ENCODE results near the gene NAP1L5. TPM values are rescaled to one million over a fixed set of nuclear protein-coding genes. Genes with fewer than 3 reads are reported as not detected.

NAP1L5 gene
- total RNA-seq, 4 donors from 2014 or later, result 4.0 to 13.6 (median 10.3) TPM

DNA sequence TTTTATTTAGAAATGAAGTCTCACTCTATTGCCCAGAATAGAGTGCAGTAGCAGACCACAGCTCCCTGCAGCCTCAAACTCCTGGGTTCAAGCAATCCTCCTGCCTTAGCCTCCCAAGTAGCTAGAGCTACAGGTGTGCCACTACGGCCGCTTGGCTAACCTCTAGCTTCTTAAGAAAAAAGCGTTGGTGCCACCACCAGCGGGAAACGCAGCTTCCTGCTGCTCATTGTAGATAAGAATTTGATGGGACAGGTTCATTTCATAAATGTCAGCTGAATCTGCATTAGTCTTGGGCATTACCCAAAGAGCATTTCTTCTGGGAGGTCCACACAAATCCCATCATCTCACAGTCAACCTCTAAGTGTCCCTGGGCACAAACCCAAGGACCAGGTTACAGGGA, 33.2 kb upstream of the NAP1L5 start:
- no peak overlapping the region for H3K4me3 ChIP-seq
- peaks cover 0 to 42% (median 4%) of the 10 kb centered on the region in 3 donors for H3K4me1 ChIP-seq
- no peak overlapping the region for H3K27ac ChIP-seq
- no peaks in the 10 kb centered on the region for H3K27me3 ChIP-seq
- WGBS, 2 donors (ENCODE audit: low coverage in 1 of 2), result no CpG with 5 or more reads among the region's 5 CpGs
- no peaks in the 10 kb centered on the region for H3K9me3 ChIP-seq
- TF ChIP-seq POLR2A (IDR thresholded peaks at IDR 0.05), result no peak
- ATAC-seq, result no peak
- H3K36me3 ChIP-seq, result peaks cover 0 to 66% of the 10 kb centered on the region in 2 donors

DNA sequence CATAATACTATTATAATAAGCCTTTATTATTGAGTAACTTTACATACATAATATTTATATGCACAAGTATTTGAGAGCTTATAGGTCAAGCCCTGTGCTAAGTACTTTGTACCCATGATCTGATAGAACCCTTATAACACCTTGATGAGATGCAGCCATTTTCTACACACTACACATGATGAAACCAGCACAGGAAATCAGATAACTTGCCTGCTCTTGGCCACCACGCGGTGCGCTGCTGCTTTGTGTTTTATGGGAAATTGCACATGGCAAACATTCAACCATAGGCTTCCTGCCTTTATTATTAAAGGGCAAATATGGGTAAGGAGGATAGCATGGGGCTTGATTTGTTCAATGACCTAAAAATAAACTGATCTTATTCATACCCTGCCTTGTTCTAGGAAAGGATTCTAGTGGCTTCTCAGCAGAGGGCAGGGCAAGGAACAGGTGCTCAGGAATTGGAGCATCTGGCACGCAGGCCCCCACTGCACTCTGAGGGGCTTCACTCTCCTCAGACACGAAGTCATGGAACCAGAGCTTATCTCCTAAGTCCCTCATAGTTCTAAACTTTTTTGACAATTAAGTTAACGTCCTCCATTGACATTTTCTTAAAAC, 31.6 kb upstream of the NAP1L5 start:
- no peak for ATAC-seq
- no peak overlapping the region for H3K27ac ChIP-seq
- H3K4me3 ChIP-seq, result no peak overlapping the region
- TF ChIP-seq POLR2A (IDR thresholded peaks at IDR 0.05) (no peak), EP300 (IDR thresholded peaks at IDR 0.05) (no peak), POLR2AphosphoS5 (IDR thresholded peaks at IDR 0.05) (no peak)
- TF ChIP-seq, protein P1, sequence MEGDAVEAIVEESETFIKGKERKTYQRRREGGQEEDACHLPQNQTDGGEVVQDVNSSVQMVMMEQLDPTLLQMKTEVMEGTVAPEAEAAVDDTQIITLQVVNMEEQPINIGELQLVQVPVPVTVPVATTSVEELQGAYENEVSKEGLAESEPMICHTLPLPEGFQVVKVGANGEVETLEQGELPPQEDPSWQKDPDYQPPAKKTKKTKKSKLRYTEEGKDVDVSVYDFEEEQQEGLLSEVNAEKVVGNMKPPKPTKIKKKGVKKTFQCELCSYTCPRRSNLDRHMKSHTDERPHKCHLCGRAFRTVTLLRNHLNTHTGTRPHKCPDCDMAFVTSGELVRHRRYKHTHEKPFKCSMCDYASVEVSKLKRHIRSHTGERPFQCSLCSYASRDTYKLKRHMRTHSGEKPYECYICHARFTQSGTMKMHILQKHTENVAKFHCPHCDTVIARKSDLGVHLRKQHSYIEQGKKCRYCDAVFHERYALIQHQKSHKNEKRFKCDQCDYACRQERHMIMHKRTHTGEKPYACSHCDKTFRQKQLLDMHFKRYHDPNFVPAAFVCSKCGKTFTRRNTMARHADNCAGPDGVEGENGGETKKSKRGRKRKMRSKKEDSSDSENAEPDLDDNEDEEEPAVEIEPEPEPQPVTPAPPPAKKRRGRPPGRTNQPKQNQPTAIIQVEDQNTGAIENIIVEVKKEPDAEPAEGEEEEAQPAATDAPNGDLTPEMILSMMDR (IDR thresholded peaks at IDR 0.05), result no peak
- H3K27me3 ChIP-seq, result no peaks in the 10 kb centered on the region
- WGBS, 2 donors (ENCODE audit: low coverage in 1 of 2), result 75 to 86% methylated on average over 6 of the region's 6 CpGs
- peaks cover 0 to 74% of the 10 kb centered on the region in 2 donors for H3K36me3 ChIP-seq
- no peaks in the 10 kb centered on the region for H3K9me3 ChIP-seq
- H3K4me1 ChIP-seq, result peaks cover 0 to 42% (median 0%) of the 10 kb centered on the region in 3 donors

DNA sequence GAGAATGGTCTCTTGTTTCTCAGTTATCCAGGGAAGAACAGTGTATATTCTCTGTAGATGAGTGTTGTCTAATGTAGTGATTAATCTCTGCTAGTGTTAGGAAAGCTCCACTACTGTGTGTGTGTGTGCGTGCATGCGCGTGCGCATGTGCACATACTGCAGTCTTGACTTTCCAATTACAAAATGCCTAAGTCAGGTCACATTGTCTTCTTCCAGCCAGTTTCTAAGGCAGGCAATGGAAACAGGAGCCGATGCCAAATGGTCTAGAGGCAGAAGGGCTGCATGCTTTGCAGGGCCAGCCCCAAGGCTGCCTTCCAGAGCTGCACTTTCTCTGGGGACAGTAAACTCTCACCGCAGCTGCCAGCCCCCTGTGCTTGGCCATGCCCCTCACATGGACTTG, 30.5 kb upstream of the NAP1L5 start:
- peak; percentile 25 for ATAC-seq
- Histone ChIP-seq H3K9me3 (no peaks in the 10 kb centered on the region), H3K4me1 (peaks cover 0 to 53% (median 0%) of the 10 kb centered on the region in 3 donors), H3K27ac (peak overlapping the region in 1 of 4 donors; percentile 30), H3K36me3 (peaks cover 0 to 85% of the 10 kb centered on the region in 2 donors), H3K27me3 (no peaks in the 10 kb centered on the region), H3K4me3 (no peak overlapping the region)
- 76 to 78% methylated on average over 2 to 6 of the region's 6 CpGs for WGBS, 2 donors (ENCODE audit: low coverage in 1 of 2)
- TF ChIP-seq POLR2A (IDR thresholded peaks at IDR 0.05) (no peak), POLR2AphosphoS5 (IDR thresholded peaks at IDR 0.05) (no peak), EP300 (IDR thresholded peaks at IDR 0.05) (no peak)
- TF ChIP-seq, protein P1 (IDR thresholded peaks at IDR 0.05), result no peak

DNA sequence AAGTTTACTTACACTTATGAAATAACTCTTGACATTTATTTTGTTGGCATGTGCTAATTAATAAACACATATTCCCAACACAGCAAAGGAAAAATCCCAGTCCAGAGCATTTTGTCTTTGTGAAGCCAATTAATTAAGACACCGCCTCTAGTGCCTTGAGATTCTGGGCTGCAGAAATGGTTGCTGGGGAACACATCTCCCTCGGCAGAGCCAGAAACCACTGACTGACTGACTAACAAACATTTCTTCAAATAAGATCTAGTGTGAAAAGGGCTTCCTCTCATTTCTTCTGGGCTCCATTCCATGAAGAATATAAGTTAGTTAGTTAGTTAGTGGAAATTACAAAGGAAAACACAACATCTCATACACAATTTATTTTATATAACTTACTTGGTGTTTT, 28.4 kb upstream of the NAP1L5 start:
- Histone ChIP-seq H3K27ac (no peak overlapping the region), H3K27me3 (no peaks in the 10 kb centered on the region), H3K36me3 (peaks cover 0 to 90% of the 10 kb centered on the region in 2 donors), H3K9me3 (no peaks in the 10 kb centered on the region), H3K4me1 (peaks cover 0 to 75% (median 0%) of the 10 kb centered on the region in 3 donors), H3K4me3 (no peak overlapping the region)
- no peak for ATAC-seq
- TF ChIP-seq POLR2A (IDR thresholded peaks at IDR 0.05) (no peak), POLR2AphosphoS5 (IDR thresholded peaks at IDR 0.05) (no peak), EP300 (IDR thresholded peaks at IDR 0.05) (no peak)
- TF ChIP-seq, protein P1 (IDR thresholded peaks at IDR 0.05), result no peak
- WGBS, 2 donors (ENCODE audit: low coverage in 1 of 2), result 41 to 47% methylated on average over 2 of the region's 2 CpGs

DNA sequence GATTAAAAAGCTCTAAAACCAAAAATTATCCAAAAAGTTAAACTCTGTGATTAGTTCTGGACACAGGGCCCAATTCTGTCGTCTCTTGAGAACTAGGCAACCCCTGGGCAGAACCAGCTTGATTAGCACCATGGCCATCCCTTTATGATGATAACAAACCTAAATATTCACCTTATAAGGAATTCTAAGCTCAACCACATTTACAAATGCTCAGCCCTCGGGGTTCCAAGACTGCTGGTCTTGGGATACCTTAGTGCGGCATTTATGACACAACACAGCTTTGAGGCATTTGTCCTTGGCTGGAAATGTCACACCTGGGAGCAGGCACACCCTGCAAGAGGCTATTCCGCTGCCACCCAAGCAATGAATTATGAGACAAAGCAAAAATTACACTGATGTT, 27.5 kb upstream of the NAP1L5 start:
- WGBS, 2 donors (ENCODE audit: low coverage in 1 of 2), result 77 to 100% methylated on average over 3 to 4 of the region's 4 CpGs
- peaks cover 0 to 87% of the 10 kb centered on the region in 2 donors for H3K36me3 ChIP-seq
- TF ChIP-seq EP300 (IDR thresholded peaks at IDR 0.05) (no peak), POLR2A (IDR thresholded peaks at IDR 0.05) (no peak), POLR2AphosphoS5 (IDR thresholded peaks at IDR 0.05) (no peak)
- TF ChIP-seq, protein P1 (IDR thresholded peaks at IDR 0.05), result no peak
- no peak for ATAC-seq
- H3K4me1 ChIP-seq, result peaks cover 0 to 83% (median 0%) of the 10 kb centered on the region in 3 donors
- H3K27ac ChIP-seq, result peak overlapping the region in 1 of 4 donors; percentile 20
- no peaks in the 10 kb centered on the region for H3K27me3 ChIP-seq
- no peaks in the 10 kb centered on the region for H3K9me3 ChIP-seq
- no peak overlapping the region for H3K4me3 ChIP-seq

Measured in gastroesophageal sphincter (tissue), 4 donors.